ENCODE measurements around the gene PREP.

PREP gene

DNA sequence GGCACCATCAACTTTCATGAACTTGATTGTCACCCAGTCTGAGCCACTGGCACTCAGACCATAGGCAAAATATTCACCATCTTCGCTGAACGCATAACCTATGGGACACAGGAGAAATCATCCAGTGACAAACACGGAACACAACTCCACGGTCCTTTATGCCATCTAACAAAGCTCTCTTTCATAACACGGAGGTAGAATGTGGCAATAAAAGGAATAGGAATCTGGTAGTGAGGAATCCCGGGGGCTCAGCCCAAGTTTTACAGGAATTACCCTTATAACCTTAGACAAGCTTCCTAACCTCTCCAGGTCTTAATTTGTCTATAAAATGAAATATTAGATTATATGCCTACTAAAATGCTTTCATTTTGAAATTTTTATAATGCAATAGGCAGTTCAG, 29.4 kb downstream of the PREP start:
- no peak for TF ChIP-seq YY1 (IDR thresholded peaks at IDR 0.05; ENCODE audit: insufficient read depth, insufficient read length)
- no peak for TF ChIP-seq SUZ12 (IDR thresholded peaks at IDR 0.05; ENCODE audit: extremely low read depth, insufficient read depth, insufficient read length)
- no peak for TF ChIP-seq ZNF274 (IDR thresholded peaks at IDR 0.05; ENCODE audit: low read depth, low read length)
- no peak for DNase-seq (ENCODE audit: low read depth, low spot score)
- H3K27me3 ChIP-seq (ENCODE audit: insufficient read depth, insufficient read length) = no peaks in the 10 kb centered on the region
- no peak overlapping the region for H3K4me3 ChIP-seq (ENCODE audit: insufficient read length, low read depth)
- peaks cover 49% of the 10 kb centered on the region for H3K36me3 ChIP-seq (ENCODE audit: insufficient read depth, insufficient read length, low read length)
- H3K9ac ChIP-seq (ENCODE audit: insufficient read length, low read depth) = no peak overlapping the region
- H3K9me3 ChIP-seq (ENCODE audit: insufficient read depth, low read length) = no peaks in the 10 kb centered on the region
- no peaks in the 10 kb centered on the region for H3K4me1 ChIP-seq (ENCODE audit: insufficient read depth, insufficient read length)

DNA sequence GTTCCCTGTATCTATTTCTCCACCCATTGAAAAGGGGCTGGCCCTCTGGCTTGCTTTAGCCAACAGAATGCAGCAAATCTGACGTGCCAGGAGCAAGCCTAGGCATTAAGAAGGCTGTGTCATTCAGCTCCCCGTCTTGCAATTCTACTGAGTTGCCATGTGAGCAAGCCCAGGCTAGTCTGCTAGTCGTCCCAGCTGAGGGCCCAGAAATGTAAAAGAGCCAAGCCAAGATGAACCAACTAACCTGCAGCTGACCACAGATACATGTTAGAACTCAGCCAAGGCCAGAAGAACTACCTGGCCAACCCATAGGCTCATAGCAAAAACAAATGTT, 30.1 kb downstream of the PREP start:
- H3K36me3 ChIP-seq (ENCODE audit: insufficient read depth, insufficient read length, low read length) = peaks cover 49% of the 10 kb centered on the region
- H3K9me3 ChIP-seq (ENCODE audit: insufficient read depth, low read length) = no peaks in the 10 kb centered on the region
- DNase-seq (ENCODE audit: low read depth, low spot score) = no peak
- TF ChIP-seq ZNF274 (IDR thresholded peaks at IDR 0.05; ENCODE audit: low read depth, low read length) (no peak), SUZ12 (IDR thresholded peaks at IDR 0.05; ENCODE audit: extremely low read depth, insufficient read depth, insufficient read length) (no peak), YY1 (IDR thresholded peaks at IDR 0.05; ENCODE audit: insufficient read depth, insufficient read length) (no peak)
- no peaks in the 10 kb centered on the region for H3K4me1 ChIP-seq (ENCODE audit: insufficient read depth, insufficient read length)
- no peak overlapping the region for H3K4me3 ChIP-seq (ENCODE audit: insufficient read length, low read depth)
- no peak overlapping the region for H3K9ac ChIP-seq (ENCODE audit: insufficient read length, low read depth)
- no peaks in the 10 kb centered on the region for H3K27me3 ChIP-seq (ENCODE audit: insufficient read depth, insufficient read length)

DNA sequence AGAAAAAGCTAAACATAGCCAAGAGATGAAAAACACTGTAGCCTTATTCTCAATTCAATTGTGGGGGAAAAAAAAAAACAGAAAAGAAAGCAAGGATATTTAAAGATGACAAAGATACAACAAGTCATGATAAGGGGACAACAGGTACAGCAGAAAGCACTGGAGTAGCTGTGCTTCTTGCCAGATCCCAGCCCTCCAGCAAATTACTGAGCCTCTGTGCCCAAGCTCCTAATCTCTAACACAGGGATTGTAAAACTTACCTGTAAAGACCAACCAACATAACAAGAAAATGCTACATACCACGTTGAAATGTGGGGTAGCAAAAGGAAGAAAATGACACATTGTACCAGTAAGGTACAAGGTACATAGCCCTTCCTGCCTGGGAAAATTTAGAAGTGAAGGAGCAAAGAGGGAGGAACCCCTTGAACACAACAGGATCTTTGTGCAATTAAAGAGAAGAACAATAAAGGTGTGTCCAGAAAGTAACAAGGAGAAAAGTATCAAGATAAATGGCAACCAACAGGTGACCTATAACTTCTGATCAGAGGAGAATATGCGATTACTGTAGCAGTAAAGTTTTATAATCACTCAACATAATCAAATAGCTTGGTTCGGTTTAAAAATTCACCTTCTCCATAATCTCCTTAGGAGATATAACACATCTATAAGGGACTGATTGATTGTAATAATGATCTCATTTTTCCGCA, 30.6 kb downstream of the PREP start:
- DNase-seq (ENCODE audit: low read depth, low spot score) = no peak
- no peaks in the 10 kb centered on the region for H3K27me3 ChIP-seq (ENCODE audit: insufficient read depth, insufficient read length)
- H3K36me3 ChIP-seq (ENCODE audit: insufficient read depth, insufficient read length, low read length) = peaks cover 49% of the 10 kb centered on the region
- H3K9me3 ChIP-seq (ENCODE audit: insufficient read depth, low read length) = no peaks in the 10 kb centered on the region
- TF ChIP-seq SUZ12 (IDR thresholded peaks at IDR 0.05; ENCODE audit: extremely low read depth, insufficient read depth, insufficient read length) (no peak), YY1 (IDR thresholded peaks at IDR 0.05; ENCODE audit: insufficient read depth, insufficient read length) (no peak), ZNF274 (IDR thresholded peaks at IDR 0.05; ENCODE audit: low read depth, low read length) (no peak)
- H3K9ac ChIP-seq (ENCODE audit: insufficient read length, low read depth) = no peak overlapping the region
- H3K4me1 ChIP-seq (ENCODE audit: insufficient read depth, insufficient read length) = no peaks in the 10 kb centered on the region
- H3K4me3 ChIP-seq (ENCODE audit: insufficient read length, low read depth) = no peak overlapping the region

DNA sequence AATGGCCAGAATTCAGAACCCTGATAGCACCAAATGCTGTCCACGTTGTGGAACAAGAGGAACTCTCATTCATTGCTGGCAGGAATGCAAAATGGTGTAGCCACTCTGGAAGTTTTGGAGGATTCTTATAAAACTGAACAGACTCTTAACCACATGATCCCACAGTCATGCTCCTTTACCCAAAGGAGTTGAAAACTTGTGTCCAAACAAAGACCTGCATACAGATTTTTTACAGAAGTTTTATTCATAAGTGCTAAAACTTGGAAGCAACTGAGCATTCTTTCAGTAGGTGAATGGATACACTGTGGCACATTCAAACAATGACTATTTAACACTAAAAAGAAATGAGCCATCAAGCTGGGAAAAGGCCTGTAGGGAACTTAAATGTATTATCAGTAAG, 32.5 kb downstream of the PREP start:
- Histone ChIP-seq H3K36me3 (ENCODE audit: insufficient read depth, insufficient read length, low read length) (peaks cover 41% of the 10 kb centered on the region), H3K27me3 (ENCODE audit: insufficient read depth, insufficient read length) (no peaks in the 10 kb centered on the region)

DNA sequence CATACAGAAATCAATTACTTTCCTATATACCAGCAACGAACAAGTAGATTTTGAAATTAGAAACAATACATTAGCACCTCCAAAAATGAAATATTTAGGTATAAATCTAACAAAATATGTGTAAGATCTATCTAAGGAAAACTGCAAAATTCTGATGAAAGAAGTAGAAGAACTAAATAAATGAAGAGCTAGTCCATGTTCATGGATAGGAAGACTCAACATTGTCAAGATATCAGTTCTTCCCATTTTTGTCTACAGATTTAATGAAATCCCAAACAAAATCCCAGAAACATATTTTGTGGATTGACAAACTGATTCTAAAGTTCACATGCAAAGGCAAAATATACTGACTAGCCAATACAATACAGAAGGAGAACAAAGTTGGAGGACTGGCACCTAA, 33.7 kb downstream of the PREP start:
- TF ChIP-seq YY1 (IDR thresholded peaks at IDR 0.05; ENCODE audit: insufficient read depth, insufficient read length) = no peak
- no peak for TF ChIP-seq SUZ12 (IDR thresholded peaks at IDR 0.05; ENCODE audit: extremely low read depth, insufficient read depth, insufficient read length)
- no peak for TF ChIP-seq ZNF274 (IDR thresholded peaks at IDR 0.05; ENCODE audit: low read depth, low read length)

More for the DNA sequence above, 32.5 kb downstream of the PREP start:
- no peak for TF ChIP-seq YY1 (IDR thresholded peaks at IDR 0.05; ENCODE audit: insufficient read depth, insufficient read length)
- TF ChIP-seq SUZ12 (IDR thresholded peaks at IDR 0.05; ENCODE audit: extremely low read depth, insufficient read depth, insufficient read length) = no peak
- no peak for TF ChIP-seq ZNF274 (IDR thresholded peaks at IDR 0.05; ENCODE audit: low read depth, low read length)
- Histone ChIP-seq H3K9ac (ENCODE audit: insufficient read length, low read depth) (no peak overlapping the region), H3K4me1 (ENCODE audit: insufficient read depth, insufficient read length) (no peaks in the 10 kb centered on the region), H3K4me3 (ENCODE audit: insufficient read length, low read depth) (no peak overlapping the region), H3K9me3 (ENCODE audit: insufficient read depth, low read length) (no peaks in the 10 kb centered on the region)
- DNase-seq (ENCODE audit: low read depth, low spot score) = no peak

DNA sequence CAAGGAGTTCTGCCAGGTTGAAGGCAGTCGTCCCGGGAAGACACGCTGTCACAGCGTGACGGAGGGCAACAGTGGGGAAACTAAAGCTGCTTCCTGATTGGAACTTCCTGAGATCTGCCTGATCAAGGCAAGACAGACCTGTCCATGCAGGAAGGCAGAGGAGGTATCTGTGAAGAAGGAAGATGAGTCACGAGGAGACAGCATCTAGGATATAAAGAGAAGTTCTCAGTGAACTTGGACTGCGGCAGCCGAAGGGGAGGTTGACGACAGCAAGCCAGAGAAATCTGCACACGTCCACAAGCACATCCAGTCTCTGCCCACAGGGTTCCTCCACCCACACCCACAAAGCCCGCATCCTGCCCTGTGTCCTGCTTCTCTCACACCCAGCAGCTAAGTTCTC, 38.6 kb downstream of the PREP start:
- Histone ChIP-seq H3K9me3 (ENCODE audit: insufficient read depth, low read length) (no peaks in the 10 kb centered on the region), H3K4me1 (ENCODE audit: insufficient read depth, insufficient read length) (no peaks in the 10 kb centered on the region), H3K27me3 (ENCODE audit: insufficient read depth, insufficient read length) (no peaks in the 10 kb centered on the region), H3K9ac (ENCODE audit: insufficient read length, low read depth) (no peak overlapping the region), H3K4me3 (ENCODE audit: insufficient read length, low read depth) (no peak overlapping the region), H3K36me3 (ENCODE audit: insufficient read depth, insufficient read length, low read length) (peaks cover 21% of the 10 kb centered on the region)
- TF ChIP-seq ZNF274 (IDR thresholded peaks at IDR 0.05; ENCODE audit: low read depth, low read length) = no peak
- TF ChIP-seq SUZ12 (IDR thresholded peaks at IDR 0.05; ENCODE audit: extremely low read depth, insufficient read depth, insufficient read length) = no peak
- TF ChIP-seq YY1 (IDR thresholded peaks at IDR 0.05; ENCODE audit: insufficient read depth, insufficient read length) = no peak
- DNase-seq (ENCODE audit: low read depth, low spot score) = no peak

More for the DNA sequence above, 33.7 kb downstream of the PREP start:
- no peak overlapping the region for H3K4me3 ChIP-seq (ENCODE audit: insufficient read length, low read depth)
- peaks cover 37% of the 10 kb centered on the region for H3K36me3 ChIP-seq (ENCODE audit: insufficient read depth, insufficient read length, low read length)
- DNase-seq (ENCODE audit: low read depth, low spot score) = no peak
- no peaks in the 10 kb centered on the region for H3K27me3 ChIP-seq (ENCODE audit: insufficient read depth, insufficient read length)
- no peaks in the 10 kb centered on the region for H3K4me1 ChIP-seq (ENCODE audit: insufficient read depth, insufficient read length)
- no peaks in the 10 kb centered on the region for H3K9me3 ChIP-seq (ENCODE audit: insufficient read depth, low read length)
- no peak overlapping the region for H3K9ac ChIP-seq (ENCODE audit: insufficient read length, low read depth)

DNA sequence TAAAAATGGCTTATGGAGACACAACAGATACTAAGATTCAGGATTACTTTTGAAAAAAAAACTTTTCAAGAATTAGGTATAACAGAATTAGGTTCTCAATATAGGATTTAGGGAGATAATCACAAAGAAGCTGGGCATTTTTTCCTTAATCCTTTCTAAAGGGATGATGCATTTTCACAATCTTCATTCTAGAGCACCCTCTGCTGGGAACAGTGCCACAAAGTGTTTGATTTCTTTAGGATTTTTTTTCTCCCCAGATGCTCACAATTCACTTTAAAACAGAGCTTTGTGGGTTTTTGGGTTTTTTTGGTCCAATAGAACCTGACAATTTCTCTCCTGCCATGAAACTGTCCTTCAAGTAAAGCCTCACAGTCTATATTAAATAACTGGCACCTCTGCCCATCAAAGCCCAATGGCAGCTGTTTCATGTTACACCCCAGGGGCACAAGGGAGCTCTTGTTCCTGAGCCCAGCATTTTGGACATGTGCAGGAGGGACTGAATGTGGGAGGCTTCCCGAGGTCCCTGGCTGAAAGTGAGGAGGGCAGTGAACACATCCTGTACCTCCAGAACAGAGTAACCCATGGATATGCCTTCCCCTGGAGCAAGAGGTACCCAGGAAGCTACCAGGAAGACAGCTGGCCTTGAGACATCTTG, 39.7 kb downstream of the PREP start:
- TF ChIP-seq SUZ12 (IDR thresholded peaks at IDR 0.05; ENCODE audit: extremely low read depth, insufficient read depth, insufficient read length) = no peak
- no peak for TF ChIP-seq YY1 (IDR thresholded peaks at IDR 0.05; ENCODE audit: insufficient read depth, insufficient read length)
- TF ChIP-seq ZNF274 (IDR thresholded peaks at IDR 0.05; ENCODE audit: low read depth, low read length) = no peak
- Histone ChIP-seq H3K9ac (ENCODE audit: insufficient read length, low read depth) (no peak overlapping the region), H3K9me3 (ENCODE audit: insufficient read depth, low read length) (no peaks in the 10 kb centered on the region), H3K27me3 (ENCODE audit: insufficient read depth, insufficient read length) (no peaks in the 10 kb centered on the region), H3K4me1 (ENCODE audit: insufficient read depth, insufficient read length) (no peaks in the 10 kb centered on the region), H3K36me3 (ENCODE audit: insufficient read depth, insufficient read length, low read length) (peaks cover 26% of the 10 kb centered on the region), H3K4me3 (ENCODE audit: insufficient read length, low read depth) (no peak overlapping the region)
- DNase-seq (ENCODE audit: low read depth, low spot score) = no peak

Measured in NT2/D1 (cell line).